HG03565 (cell line): Measurements from ENCODE around the gene CYTH1.
"Not testable (repeated sequence)": the region's sequence is repeated elsewhere in the genome, so short reads cannot be mapped to it uniquely, and the experiment has no call there.

Source experiments
- ATAC-seq: cut with Tn5 transposase; IDR thresholded peaks from one replicate; pipeline ENCODE4 v1.9.1; 2021; ENCODE audit warnings: mild to moderate bottlenecking, moderate library complexity; ENCODE audit not compliant: unreplicated experiment

Gene CYTH1

GRCh38 chr17:78764871-78765270 is 17.2 kb downstream of the CYTH1 start:
- no peak for ATAC-seq

GRCh38 chr17:78763561-78763960 is 18.5 kb downstream of the CYTH1 start:
- ATAC-seq: no peak

- no peak for ATAC-seq
Observed at GRCh38 chr17:78761789-78762406, 20.2 kb downstream of the CYTH1 start.

- no peak for ATAC-seq
Observed at GRCh38 chr17:78759969-78760352, 22.1 kb downstream of the CYTH1 start.

- ATAC-seq: peak; percentile 62
Observed at GRCh38 chr17:78759203-78759968, 22.7 kb downstream of the CYTH1 start.

GRCh38 chr17:78753316-78754250 is 28.5 kb downstream of the CYTH1 start:
- no peak for ATAC-seq

- ATAC-seq: no peak
Observed at GRCh38 chr17:78751447-78752161, 30.5 kb downstream of the CYTH1 start.

- not testable (repeated sequence) for ATAC-seq
Observed at GRCh38 chr17:78751000-78751399, 31.1 kb downstream of the CYTH1 start.

- ATAC-seq: no peak
Observed at GRCh38 chr17:78748730-78749317, 33.2 kb downstream of the CYTH1 start.

- ATAC-seq: no peak
Observed at GRCh38 chr17:78748048-78748729, 33.9 kb downstream of the CYTH1 start.

GRCh38 chr17:78747488-78747887 is 34.6 kb downstream of the CYTH1 start:
- no peak for ATAC-seq

- no peak for ATAC-seq
Observed at GRCh38 chr17:78746949-78747269, 35.2 kb downstream of the CYTH1 start.

- ATAC-seq: no peak
Observed at GRCh38 chr17:78746263-78746948, 35.7 kb downstream of the CYTH1 start.

GRCh38 chr17:78745407-78746088 is 36.5 kb downstream of the CYTH1 start:
- ATAC-seq: no peak

- no peak for ATAC-seq
Observed at GRCh38 chr17:78742901-78743300, 39.2 kb downstream of the CYTH1 start.

- no peak for ATAC-seq
Observed at GRCh38 chr17:78741644-78742284, 40.3 kb downstream of the CYTH1 start.

- no peak for ATAC-seq
Observed at GRCh38 chr17:78739331-78739931, 42.6 kb downstream of the CYTH1 start.

- no peak for ATAC-seq
Observed at GRCh38 chr17:78738698-78739097, 43.4 kb downstream of the CYTH1 start.
